Measurements from ENCODE around the gene GULP1. TPM values are rescaled to one million over a fixed set of nuclear protein-coding genes. Genes with fewer than 3 reads are reported as not detected.

Gene GULP1
- total and polyA plus RNA-seq, 2 experiments from 2014 or later: 28.3 to 41.2 TPM

DNA sequence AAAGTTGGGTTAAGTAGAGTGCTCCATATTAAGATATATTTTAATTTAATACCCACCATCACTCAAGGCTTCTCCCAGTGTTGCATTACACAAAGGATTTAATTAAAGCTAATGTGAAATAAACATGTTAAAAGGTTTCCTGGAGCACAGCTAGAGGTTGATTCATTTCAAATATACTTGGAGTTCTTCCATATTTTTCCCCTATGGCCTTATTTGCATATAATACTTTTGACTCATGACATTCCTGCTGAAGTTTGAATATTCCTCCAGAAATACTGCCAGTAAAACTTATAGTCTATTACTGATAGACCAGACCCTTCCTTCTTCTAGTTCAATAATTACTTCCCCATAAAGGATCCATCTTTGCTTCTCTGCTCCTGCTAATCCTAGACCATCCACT lies 227.5 kb downstream of the GULP1 start:
- Histone ChIP-seq H3K4me3 (no peak overlapping the region), H3K27me3 (no peaks in the 10 kb centered on the region), H3K4me1 (ENCODE audit: low read depth) (peaks cover 25% of the 10 kb centered on the region), H3K27ac (no peak overlapping the region), H3K9me3 (ENCODE audit: low read depth) (no peaks in the 10 kb centered on the region), H3K36me3 (no peaks in the 10 kb centered on the region)
- DNase-seq (ENCODE audit: low read depth in 1 of 2, low spot score in 1 of 2): peak in 1 of 2 donors; percentile 53
- TF ChIP-seq, protein P1, sequence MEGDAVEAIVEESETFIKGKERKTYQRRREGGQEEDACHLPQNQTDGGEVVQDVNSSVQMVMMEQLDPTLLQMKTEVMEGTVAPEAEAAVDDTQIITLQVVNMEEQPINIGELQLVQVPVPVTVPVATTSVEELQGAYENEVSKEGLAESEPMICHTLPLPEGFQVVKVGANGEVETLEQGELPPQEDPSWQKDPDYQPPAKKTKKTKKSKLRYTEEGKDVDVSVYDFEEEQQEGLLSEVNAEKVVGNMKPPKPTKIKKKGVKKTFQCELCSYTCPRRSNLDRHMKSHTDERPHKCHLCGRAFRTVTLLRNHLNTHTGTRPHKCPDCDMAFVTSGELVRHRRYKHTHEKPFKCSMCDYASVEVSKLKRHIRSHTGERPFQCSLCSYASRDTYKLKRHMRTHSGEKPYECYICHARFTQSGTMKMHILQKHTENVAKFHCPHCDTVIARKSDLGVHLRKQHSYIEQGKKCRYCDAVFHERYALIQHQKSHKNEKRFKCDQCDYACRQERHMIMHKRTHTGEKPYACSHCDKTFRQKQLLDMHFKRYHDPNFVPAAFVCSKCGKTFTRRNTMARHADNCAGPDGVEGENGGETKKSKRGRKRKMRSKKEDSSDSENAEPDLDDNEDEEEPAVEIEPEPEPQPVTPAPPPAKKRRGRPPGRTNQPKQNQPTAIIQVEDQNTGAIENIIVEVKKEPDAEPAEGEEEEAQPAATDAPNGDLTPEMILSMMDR (IDR thresholded peaks at IDR 0.05; ENCODE audit: low read depth, low read length): no peak

DNA sequence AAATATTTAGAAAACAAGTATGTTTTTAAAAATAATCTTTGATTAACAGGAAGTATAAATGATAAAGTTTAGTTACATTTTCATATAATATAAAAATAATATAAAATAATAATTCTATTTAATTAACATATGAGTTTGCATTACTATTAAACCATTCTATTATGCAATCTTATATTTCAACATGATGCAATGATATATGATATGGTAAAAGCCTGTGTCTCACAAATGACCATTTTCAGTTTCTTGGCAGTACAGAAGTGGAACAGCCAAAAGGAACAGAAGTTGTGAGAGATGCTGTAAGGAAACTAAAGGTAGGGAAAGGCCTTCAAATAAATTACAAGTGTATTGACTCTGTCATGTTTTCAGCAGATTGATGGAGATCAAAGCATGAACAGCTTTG lies 230.8 kb downstream of the GULP1 start:
- Histone ChIP-seq H3K4me3 (no peak overlapping the region), H3K27ac (no peak overlapping the region), H3K36me3 (no peaks in the 10 kb centered on the region), H3K4me1 (ENCODE audit: low read depth) (peaks cover 20% of the 10 kb centered on the region), H3K27me3 (no peaks in the 10 kb centered on the region), H3K9me3 (ENCODE audit: low read depth) (no peaks in the 10 kb centered on the region)
- TF ChIP-seq, protein P1 (IDR thresholded peaks at IDR 0.05; ENCODE audit: low read depth, low read length): no peak
- peak in 1 of 2 donors; percentile 21 for DNase-seq (ENCODE audit: low read depth in 1 of 2, low spot score in 1 of 2)

DNA sequence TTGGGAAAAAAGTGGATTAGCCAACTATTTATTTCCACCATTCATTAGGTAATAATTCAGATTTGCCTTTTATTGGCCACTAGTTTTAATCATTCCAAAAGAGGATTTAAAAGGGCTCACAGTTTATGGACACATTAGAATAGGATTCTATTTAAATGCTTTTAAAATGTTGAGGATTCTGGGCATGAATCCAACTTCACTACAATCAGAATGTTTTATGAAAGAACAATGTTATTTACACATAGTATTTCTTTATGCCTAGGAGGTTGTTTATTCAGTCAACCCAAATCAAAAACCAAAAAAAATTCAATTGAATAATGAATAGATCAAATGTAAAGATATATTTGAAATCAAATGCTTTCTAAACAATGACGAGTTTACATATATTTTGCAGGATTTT lies 232.2 kb downstream of the GULP1 start:
- Histone ChIP-seq H3K36me3 (no peaks in the 10 kb centered on the region), H3K27ac (no peak overlapping the region), H3K4me3 (no peak overlapping the region), H3K4me1 (ENCODE audit: low read depth) (peaks cover 15% of the 10 kb centered on the region), H3K27me3 (no peaks in the 10 kb centered on the region), H3K9me3 (ENCODE audit: low read depth) (no peaks in the 10 kb centered on the region)
- peak in 1 of 2 donors; percentile 43 for DNase-seq (ENCODE audit: low read depth in 1 of 2, low spot score in 1 of 2)
- TF ChIP-seq, protein P1 (IDR thresholded peaks at IDR 0.05; ENCODE audit: low read depth, low read length): no peak

DNA sequence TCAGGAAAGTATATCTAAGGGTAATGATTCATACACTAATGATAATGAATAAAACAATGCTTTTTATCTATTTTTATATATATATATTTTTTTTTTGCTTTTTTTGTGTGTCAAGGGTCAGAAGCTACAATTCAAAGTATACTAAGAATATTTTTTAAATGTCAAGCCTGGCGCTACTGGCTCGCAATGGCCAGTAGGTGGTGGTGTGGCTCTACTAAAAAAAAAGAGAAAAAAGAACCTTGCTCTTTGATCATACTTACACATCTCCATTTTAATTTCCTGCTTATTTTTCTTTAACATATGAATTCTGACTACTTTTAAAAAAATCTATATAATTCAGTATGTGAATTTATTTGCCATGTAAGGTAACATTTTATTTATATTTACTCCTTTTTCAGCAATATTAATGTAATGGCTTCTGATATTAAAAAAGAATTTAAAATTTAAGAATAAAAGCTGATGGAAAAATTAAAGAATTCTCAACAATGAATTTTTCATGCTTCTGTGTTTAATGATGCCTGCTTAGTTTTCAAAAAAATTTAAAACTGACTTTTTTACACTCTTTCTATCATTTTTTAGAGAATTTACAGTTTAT lies 232.9 kb downstream of the GULP1 start:
- Histone ChIP-seq H3K4me1 (ENCODE audit: low read depth) (peaks cover 15% of the 10 kb centered on the region), H3K36me3 (no peaks in the 10 kb centered on the region), H3K4me3 (no peak overlapping the region), H3K27ac (no peak overlapping the region), H3K9me3 (ENCODE audit: low read depth) (no peaks in the 10 kb centered on the region), H3K27me3 (no peaks in the 10 kb centered on the region)
- TF ChIP-seq, protein P1 (IDR thresholded peaks at IDR 0.05; ENCODE audit: low read depth, low read length): peak; percentile 64
- peak; percentile 55 to 82 for DNase-seq (ENCODE audit: low read depth in 1 of 2, low spot score in 1 of 2)

DNA sequence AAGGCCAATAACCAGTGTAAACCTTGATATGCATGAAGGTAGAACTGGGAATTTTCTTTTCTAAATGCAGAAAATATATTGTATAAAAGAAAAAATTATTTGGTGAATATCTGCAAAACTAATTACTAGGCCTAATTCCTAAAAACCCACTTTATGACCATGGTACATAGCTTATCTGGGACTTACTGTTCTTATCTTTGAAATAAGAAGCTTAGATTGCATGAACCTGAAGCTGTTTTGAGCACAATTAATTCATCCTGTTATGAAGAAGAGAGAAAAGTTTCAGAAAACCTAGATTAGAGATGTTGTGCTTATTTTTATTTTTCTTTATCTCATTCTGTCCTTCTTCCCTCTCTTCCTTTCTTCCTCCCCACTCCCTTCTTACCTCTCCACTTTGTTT lies 235.0 kb downstream of the GULP1 start:
- Histone ChIP-seq H3K27me3 (no peaks in the 10 kb centered on the region), H3K9me3 (ENCODE audit: low read depth) (no peaks in the 10 kb centered on the region), H3K36me3 (no peaks in the 10 kb centered on the region), H3K4me3 (no peak overlapping the region), H3K27ac (peak overlapping the region; percentile 59), H3K4me1 (ENCODE audit: low read depth) (peaks cover 15% of the 10 kb centered on the region)
- peak in 1 of 2 donors; percentile 19 for DNase-seq (ENCODE audit: low read depth in 1 of 2, low spot score in 1 of 2)
- TF ChIP-seq, protein P1 (IDR thresholded peaks at IDR 0.05; ENCODE audit: low read depth, low read length): no peak

Data from cardiac muscle cell (in vitro differentiated cells and primary cell).